ENCODE data around the gene ZBTB8A. TPM values are rescaled to one million over a fixed set of nuclear protein-coding genes. Genes with fewer than 3 reads are reported as not detected.
A peak's percentile ranks its signal among the peaks of the same experiment; 100 is the strongest.

Gene ZBTB8A
- polyA plus RNA-seq, 3 donors, result 0.08 TPM; not detected in 2

GRCh38 chr1:32632829-32633228 lies 93.6 kb downstream of the ZBTB8A start:
- Mint-ChIP-seq H3K27ac (no peak overlapping the region), H3K36me3 (peaks cover 60 to 74% of the 10 kb centered on the region in 2 donors), H3K4me1 (peaks cover 22% of the 10 kb centered on the region), H3K9me3 (no peaks in the 10 kb centered on the region), H3K4me3 (no peak overlapping the region), H3K27me3 (ENCODE audit: low read depth in 3 of 3) (no peaks in the 10 kb centered on the region)
- TF ChIP-seq CTCF (IDR thresholded peaks at IDR 0.05), result no peak
- Histone ChIP-seq H3K9ac (ENCODE audit: insufficient read depth, low read length, poor library complexity, severe bottlenecking) (no peak overlapping the region), H2AFZ (ENCODE audit: insufficient read depth, low read depth, low read length, poor library complexity, severe bottlenecking) (no peak overlapping the region), H3K36me3 (replicated peaks in 1 of 2; ENCODE audit: control insufficient read depth in 1 of 2, insufficient read depth in 2 of 2, low read length in 2 of 2) (peaks cover 46 to 65% of the 10 kb centered on the region in 2 donors), H3K4me1 (ENCODE audit: control insufficient read depth in 1 of 2, insufficient read depth in 2 of 2, low read length in 2 of 2) (peaks cover 10 to 17% of the 10 kb centered on the region in 2 donors), H4K20me1 (ENCODE audit: insufficient read depth, low read length) (peaks cover 14% of the 10 kb centered on the region), H3K27ac (ENCODE audit: low read depth in 1 of 2, low read length in 2 of 2) (no peak overlapping the region), H3K4me3 (replicated peaks in 1 of 3; ENCODE audit: low read depth in 2 of 3, low read length in 3 of 3) (no peak overlapping the region), H3K9me3 (replicated peaks in 1 of 2; ENCODE audit: control insufficient read depth in 1 of 2, insufficient read depth in 1 of 2, low read length in 2 of 2) (no peaks in the 10 kb centered on the region), H3K27me3 (ENCODE audit: control insufficient read depth in 2 of 2, insufficient read depth in 2 of 2, low read length in 2 of 2) (no peaks in the 10 kb centered on the region), H3K4me2 (replicated peaks; ENCODE audit: extremely low read depth, low read length, poor library complexity, severe bottlenecking) (no peak overlapping the region), H3K79me2 (ENCODE audit: insufficient read depth, low read length) (peaks cover 33% of the 10 kb centered on the region)
- intact Hi-C loops (cut with micrococcal nuclease), result no loop called here
- WGBS (ENCODE audit: insufficient coverage), result no CpG with 5 or more reads among the region's 2 CpGs
- no peak for DNase-seq

GRCh38 chr1:32635508-32636277 lies 96.5 kb downstream of the ZBTB8A start:
- Histone ChIP-seq H3K4me2 (replicated peaks; ENCODE audit: extremely low read depth, low read length, poor library complexity, severe bottlenecking) (no peak overlapping the region), H3K9me3 (replicated peaks in 1 of 2; ENCODE audit: control insufficient read depth in 1 of 2, insufficient read depth in 1 of 2, low read length in 2 of 2) (no peaks in the 10 kb centered on the region), H4K20me1 (ENCODE audit: insufficient read depth, low read length) (peaks cover 18% of the 10 kb centered on the region), H3K4me3 (replicated peaks in 1 of 3; ENCODE audit: low read depth in 2 of 3, low read length in 3 of 3) (no peak overlapping the region), H3K36me3 (replicated peaks in 1 of 2; ENCODE audit: control insufficient read depth in 1 of 2, insufficient read depth in 2 of 2, low read length in 2 of 2) (peaks cover 25 to 38% of the 10 kb centered on the region in 2 donors), H3K27me3 (ENCODE audit: control insufficient read depth in 2 of 2, insufficient read depth in 2 of 2, low read length in 2 of 2) (no peaks in the 10 kb centered on the region), H3K27ac (ENCODE audit: low read depth in 1 of 2, low read length in 2 of 2) (peak overlapping the region in 1 of 2 donors; percentile 48), H2AFZ (ENCODE audit: insufficient read depth, low read depth, low read length, poor library complexity, severe bottlenecking) (no peak overlapping the region), H3K4me1 (ENCODE audit: control insufficient read depth in 1 of 2, insufficient read depth in 2 of 2, low read length in 2 of 2) (peaks cover 19 to 25% of the 10 kb centered on the region in 2 donors), H3K79me2 (ENCODE audit: insufficient read depth, low read length) (peaks cover 54% of the 10 kb centered on the region), H3K9ac (ENCODE audit: insufficient read depth, low read length, poor library complexity, severe bottlenecking) (no peak overlapping the region)
- no peak overlapping the region for H3K4me3 Mint-ChIP-seq
- DNase-seq, result no peak
- no peaks in the 10 kb centered on the region for H3K9me3 Mint-ChIP-seq
- H3K27ac Mint-ChIP-seq, result peak overlapping the region in 2 of 7 donors; percentile 34 to 44
- no peak for TF ChIP-seq CTCF (IDR thresholded peaks at IDR 0.05)
- H3K36me3 Mint-ChIP-seq, result peaks cover 41 to 47% of the 10 kb centered on the region in 2 donors
- H3K4me1 Mint-ChIP-seq, result peaks cover 25% of the 10 kb centered on the region
- H3K27me3 Mint-ChIP-seq (ENCODE audit: low read depth in 3 of 3), result no peaks in the 10 kb centered on the region
- 98% methylated on average over 4 of the region's 8 CpGs for WGBS (ENCODE audit: insufficient coverage)
- intact Hi-C loops (cut with micrococcal nuclease), result no loop called here
